HFFc6 (cell line): Measurements from ENCODE around the gene USP10. TPM values are rescaled to one million over a fixed set of nuclear protein-coding genes. Genes with fewer than 3 reads are reported as not detected.

ENCODE experiments used
- DNase-seq: peaks from one replicate; pipeline ENCODE4 v3.0.0-alpha.2; 2018
- H3K27ac Mint-ChIP-seq: 2 replicates; pipeline ENCODE4 v1.8.0; 2020; ENCODE audit warnings: mild to moderate bottlenecking, mixed read lengths
- H3K27me3 Mint-ChIP-seq: 2 replicates; pipeline ENCODE4 v1.8.0; 2021; ENCODE audit warnings: mild to moderate bottlenecking, moderate library complexity, mixed read lengths; ENCODE audit not compliant: insufficient read depth
- H3K36me3 Mint-ChIP-seq: 2 replicates; pipeline ENCODE4 v1.8.0; 2021; ENCODE audit warnings: low read depth, mixed read lengths
- H3K4me1 Mint-ChIP-seq: 2 replicates; pipeline ENCODE4 v1.8.0; 2020; ENCODE audit warnings: low read depth, mixed read lengths
- H3K4me3 Mint-ChIP-seq: 2 replicates; pipeline ENCODE4 v1.8.0; 2020; ENCODE audit warnings: mild to moderate bottlenecking, moderate library complexity, mixed read lengths
- H3K9me3 Mint-ChIP-seq: 2 replicates; pipeline ENCODE4 v1.8.0; 2020; ENCODE audit warnings: mild to moderate bottlenecking, mixed read lengths
- total RNA-seq, 6 experiments: library from RNA; stranded (reverse); fragmentation: NEBNext Ultra II Directional; extraction: Animal tissue kit (Norgen Biotek cat#: 25700); gene quantifications; 2 replicates in 1 of 6; 3 replicates in 5 of 6; pipeline ENCODE4 v1.2.3, GENCODE V29; 2021
- TF ChIP-seq, protein P1 (sequence below): fragments of 200-600 bp; sonication (generic); IDR thresholded peaks from 2 replicates; pipeline ENCODE4 v1.5.0; 2021; ENCODE audit warnings: antibody characterized with exemption, mild to moderate bottlenecking

The USP10 gene
- total RNA-seq, 6 experiments from 2014 or later, result 83.2 to 106 (median 92.3) TPM

DNA sequence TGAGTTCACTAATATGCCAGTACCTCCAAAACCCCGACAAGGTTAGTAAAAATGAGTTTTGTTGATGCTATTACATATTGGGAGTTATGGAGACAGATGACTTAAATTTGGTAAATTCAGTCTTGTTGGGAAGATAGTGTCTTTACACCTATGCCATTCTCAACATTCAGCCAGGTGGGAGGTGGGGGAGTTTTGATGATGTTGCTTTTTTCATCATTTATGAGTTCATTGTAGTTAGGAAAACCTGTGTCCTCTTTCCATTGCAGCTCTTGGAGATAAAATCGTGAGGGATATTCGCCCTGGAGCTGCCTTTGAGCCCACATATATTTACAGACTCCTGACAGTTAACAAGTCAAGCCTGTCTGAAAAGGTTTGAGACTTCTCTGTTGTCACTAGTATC, 60.1 kb downstream of the USP10 start:
- Mint-ChIP-seq H3K36me3 (peaks cover 28% of the 10 kb centered on the region), H3K9me3 (no peaks in the 10 kb centered on the region), H3K4me3 (no peak overlapping the region), H3K27ac (no peak overlapping the region), H3K4me1 (peaks cover 33% of the 10 kb centered on the region), H3K27me3 (no peaks in the 10 kb centered on the region)
- DNase-seq, result no peak
- TF ChIP-seq, protein P1, sequence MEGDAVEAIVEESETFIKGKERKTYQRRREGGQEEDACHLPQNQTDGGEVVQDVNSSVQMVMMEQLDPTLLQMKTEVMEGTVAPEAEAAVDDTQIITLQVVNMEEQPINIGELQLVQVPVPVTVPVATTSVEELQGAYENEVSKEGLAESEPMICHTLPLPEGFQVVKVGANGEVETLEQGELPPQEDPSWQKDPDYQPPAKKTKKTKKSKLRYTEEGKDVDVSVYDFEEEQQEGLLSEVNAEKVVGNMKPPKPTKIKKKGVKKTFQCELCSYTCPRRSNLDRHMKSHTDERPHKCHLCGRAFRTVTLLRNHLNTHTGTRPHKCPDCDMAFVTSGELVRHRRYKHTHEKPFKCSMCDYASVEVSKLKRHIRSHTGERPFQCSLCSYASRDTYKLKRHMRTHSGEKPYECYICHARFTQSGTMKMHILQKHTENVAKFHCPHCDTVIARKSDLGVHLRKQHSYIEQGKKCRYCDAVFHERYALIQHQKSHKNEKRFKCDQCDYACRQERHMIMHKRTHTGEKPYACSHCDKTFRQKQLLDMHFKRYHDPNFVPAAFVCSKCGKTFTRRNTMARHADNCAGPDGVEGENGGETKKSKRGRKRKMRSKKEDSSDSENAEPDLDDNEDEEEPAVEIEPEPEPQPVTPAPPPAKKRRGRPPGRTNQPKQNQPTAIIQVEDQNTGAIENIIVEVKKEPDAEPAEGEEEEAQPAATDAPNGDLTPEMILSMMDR, result no peak

DNA sequence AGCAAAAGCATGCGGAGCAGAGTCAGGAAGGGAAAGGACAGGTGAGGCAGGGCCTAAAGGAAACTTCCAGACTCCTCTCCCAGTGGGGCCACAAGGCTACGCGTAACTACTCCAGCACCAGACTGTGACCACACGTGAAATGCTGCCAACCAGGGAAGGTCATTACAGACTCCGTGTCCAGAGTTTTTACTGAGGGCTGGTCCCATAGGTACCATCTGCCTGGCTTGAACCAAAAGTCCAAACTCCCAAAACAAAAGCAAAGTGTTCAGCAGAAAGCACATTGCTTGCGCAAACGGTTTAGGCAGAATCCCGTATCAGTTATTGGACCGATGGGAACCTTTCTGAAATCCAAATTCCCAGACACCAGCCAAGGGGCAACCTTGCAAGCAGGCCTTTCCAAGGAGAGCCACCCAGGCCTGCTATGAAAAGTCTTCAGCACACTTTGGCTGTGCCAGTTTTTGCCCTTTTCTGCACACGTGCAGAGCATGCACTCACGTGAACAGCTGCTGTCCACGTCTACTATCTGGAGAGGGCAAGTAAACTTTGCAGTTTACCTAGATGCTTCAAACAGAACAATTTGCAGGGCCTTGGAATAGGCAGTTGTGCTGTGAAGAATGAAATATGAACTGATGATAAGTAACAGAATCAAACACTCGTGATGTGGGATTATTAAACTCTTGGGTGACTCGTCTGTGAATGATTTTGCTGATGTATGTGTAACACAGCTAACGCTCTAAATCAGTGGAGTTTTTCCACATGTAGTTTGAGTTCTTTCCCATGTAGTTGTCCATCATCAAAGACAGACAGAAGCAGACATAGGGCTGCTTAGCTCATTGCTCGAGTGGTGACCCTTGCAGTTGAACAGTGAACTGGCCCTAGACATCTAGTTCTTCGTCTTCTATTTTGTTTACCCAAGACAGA, 61.9 kb downstream of the USP10 start:
- peaks cover 42% of the 10 kb centered on the region for H3K36me3 Mint-ChIP-seq
- no peaks in the 10 kb centered on the region for H3K27me3 Mint-ChIP-seq
- H3K27ac Mint-ChIP-seq, result no peak overlapping the region; the same call in 1 of the 2 replicates
- no peak overlapping the region for H3K4me3 Mint-ChIP-seq
- TF ChIP-seq, protein P1, result no peak
- H3K9me3 Mint-ChIP-seq, result no peaks in the 10 kb centered on the region
- DNase-seq, result no peak
- peaks cover 24% of the 10 kb centered on the region for H3K4me1 Mint-ChIP-seq

DNA sequence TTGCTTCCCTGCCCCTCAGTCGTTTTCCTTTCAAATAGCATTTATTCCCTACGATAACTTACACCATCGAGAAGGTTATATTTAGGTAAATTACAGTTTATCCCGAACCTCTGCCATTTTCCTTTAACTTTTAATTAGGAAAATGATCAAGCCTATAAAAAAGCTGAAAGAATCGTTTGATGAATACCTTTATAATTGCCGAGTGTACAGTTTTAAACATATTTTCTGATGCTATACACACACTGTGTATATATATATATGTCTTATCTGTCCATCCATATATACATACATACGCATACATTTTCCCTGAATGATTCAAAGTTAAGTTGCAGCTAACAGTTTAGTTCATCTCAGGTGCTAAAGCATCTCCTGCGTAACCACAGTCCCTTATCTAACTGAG, 63.4 kb downstream of the USP10 start:
- Mint-ChIP-seq H3K27ac (no peak overlapping the region), H3K4me3 (no peak overlapping the region), H3K36me3 (peaks cover 54% of the 10 kb centered on the region), H3K9me3 (no peaks in the 10 kb centered on the region), H3K27me3 (no peaks in the 10 kb centered on the region), H3K4me1 (peaks cover 23% of the 10 kb centered on the region)
- DNase-seq, result no peak
- TF ChIP-seq, protein P1, result no peak

DNA sequence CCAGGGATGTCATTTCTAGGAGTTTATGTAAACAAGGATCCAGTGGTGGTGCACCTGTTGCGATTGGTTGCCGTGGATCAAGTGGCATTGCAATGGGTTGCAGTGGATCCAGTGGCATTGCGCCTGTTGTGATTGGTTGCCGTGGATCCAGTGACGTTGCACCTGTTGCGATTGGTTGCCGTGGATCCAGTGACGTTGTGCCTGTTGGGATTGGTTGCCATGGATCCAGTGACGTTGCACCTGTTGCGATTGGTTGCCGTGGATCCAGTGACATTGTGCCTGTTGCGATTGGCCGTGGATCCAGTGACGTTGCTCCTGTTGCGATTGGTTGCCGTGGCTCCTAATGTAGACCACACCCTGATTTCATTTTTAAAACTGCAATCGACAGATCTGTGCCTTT, 63.8 kb downstream of the USP10 start:
- Mint-ChIP-seq H3K4me1 (peaks cover 19% of the 10 kb centered on the region), H3K36me3 (peaks cover 58% of the 10 kb centered on the region), H3K27ac (no peak overlapping the region), H3K4me3 (no peak overlapping the region), H3K9me3 (no peaks in the 10 kb centered on the region), H3K27me3 (no peaks in the 10 kb centered on the region)
- TF ChIP-seq, protein P1, result no peak
- DNase-seq, result no peak

DNA sequence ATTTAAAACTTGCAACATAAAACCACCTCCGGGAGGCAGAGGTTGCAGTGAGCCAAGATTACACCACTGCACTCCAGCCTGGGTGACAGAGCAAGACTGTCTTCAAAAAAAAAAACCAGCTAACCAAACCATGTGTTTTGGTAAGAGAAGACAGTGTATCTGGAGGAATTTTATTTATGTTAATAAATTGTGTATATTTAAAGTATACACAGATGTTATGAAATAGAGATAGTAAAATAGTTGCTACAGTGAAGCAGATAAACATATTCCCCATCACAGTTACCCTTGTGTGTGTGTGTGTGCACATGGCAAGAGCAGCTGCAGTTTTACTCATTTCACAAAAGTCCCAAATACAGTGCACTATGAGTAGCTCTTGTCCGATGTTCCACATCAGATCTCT, 65.2 kb downstream of the USP10 start:
- Mint-ChIP-seq H3K4me3 (no peak overlapping the region), H3K27ac (no peak overlapping the region), H3K4me1 (peaks cover 10% of the 10 kb centered on the region; the same call in 1 of the 2 replicates), H3K27me3 (no peaks in the 10 kb centered on the region), H3K36me3 (peaks cover 58% of the 10 kb centered on the region), H3K9me3 (no peaks in the 10 kb centered on the region)
- TF ChIP-seq, protein P1, result no peak
- DNase-seq, result no peak
